GM21786 (cell line): ENCODE measurements around the gene NEGR1.

Source experiments
- ATAC-seq: cut with Tn5 transposase; IDR thresholded peaks from one replicate; pipeline ENCODE4 v1.9.1; 2021; ENCODE audit not compliant: unreplicated experiment

Gene NEGR1

GRCh38 chr1:71647513-71648300 lies 634.6 kb downstream of the NEGR1 start:
- ATAC-seq, result no peak

GRCh38 chr1:71645015-71645414 lies 637.3 kb downstream of the NEGR1 start:
- ATAC-seq, result no peak

- no peak for ATAC-seq
Measured at GRCh38 chr1:71641903-71642302, 640.4 kb downstream of the NEGR1 start.

GRCh38 chr1:71640998-71641397 lies 641.3 kb downstream of the NEGR1 start:
- no peak for ATAC-seq

GRCh38 chr1:71640116-71640515 lies 642.2 kb downstream of the NEGR1 start:
- ATAC-seq, result no peak

- ATAC-seq, result no peak
Measured at GRCh38 chr1:71638081-71638766, 644.1 kb downstream of the NEGR1 start.

GRCh38 chr1:71635568-71635967 lies 646.8 kb downstream of the NEGR1 start:
- ATAC-seq, result no peak

GRCh38 chr1:71634159-71634558 lies 648.2 kb downstream of the NEGR1 start:
- no peak for ATAC-seq

GRCh38 chr1:71630073-71630472 lies 652.3 kb downstream of the NEGR1 start:
- no peak for ATAC-seq

GRCh38 chr1:71625004-71625403 lies 657.3 kb downstream of the NEGR1 start:
- no peak for ATAC-seq

GRCh38 chr1:71623888-71624287 lies 658.5 kb downstream of the NEGR1 start:
- no peak for ATAC-seq

GRCh38 chr1:71621785-71622184 lies 660.6 kb downstream of the NEGR1 start:
- ATAC-seq, result no peak

- no peak for ATAC-seq
Measured at GRCh38 chr1:71618766-71619530, 663.4 kb downstream of the NEGR1 start.

- no peak for ATAC-seq
Measured at GRCh38 chr1:71618191-71618590, 664.1 kb downstream of the NEGR1 start.

GRCh38 chr1:71610476-71610875 lies 671.9 kb downstream of the NEGR1 start:
- no peak for ATAC-seq

- no peak for ATAC-seq
Measured at GRCh38 chr1:71603044-71603776, 679.1 kb downstream of the NEGR1 start.

GRCh38 chr1:71600023-71600422 lies 682.3 kb downstream of the NEGR1 start:
- no peak for ATAC-seq

GRCh38 chr1:71599306-71599705 lies 683.0 kb downstream of the NEGR1 start:
- ATAC-seq, result no peak

GRCh38 chr1:71593523-71593922 lies 688.8 kb downstream of the NEGR1 start:
- ATAC-seq, result no peak

- no peak for ATAC-seq
Measured at GRCh38 chr1:71592646-71593274, 689.6 kb downstream of the NEGR1 start.

GRCh38 chr1:71589005-71589404 lies 693.3 kb downstream of the NEGR1 start:
- ATAC-seq, result no peak
